Large intestine (tissue), 3 donors: ENCODE data around the gene PROM2. TPM values are rescaled to one million over a fixed set of nuclear protein-coding genes. Genes with fewer than 3 reads are reported as not detected.
"Not testable (repeated sequence)": the region's sequence is repeated elsewhere in the genome, so short reads cannot be mapped to it uniquely, and the experiment has no call there.

ENCODE experiments used
- DNase-seq, 2 donors: peaks; one replicate each; pipeline versions ENCODE4 v3.0.0 to v3.0.0-alpha.2; 2013
- H3K27ac ChIP-seq: one replicate; pipeline ENCODE4 v1.5.1; 2013; ENCODE audit warnings: low read length
- H3K27me3 ChIP-seq: 2 replicates; pipeline ENCODE4 v1.6.1; 2013; ENCODE audit warnings: low read length; ENCODE audit not compliant: control insufficient read depth, insufficient read depth
- H3K36me3 ChIP-seq: 2 replicates; pipeline ENCODE4 v1.6.1; 2013; ENCODE audit warnings: low read length; ENCODE audit not compliant: control insufficient read depth, insufficient read depth
- H3K4me1 ChIP-seq: one replicate; pipeline ENCODE4 v1.6.1; 2013; ENCODE audit warnings: low read length; ENCODE audit not compliant: control insufficient read depth, insufficient read depth
- H3K4me3 ChIP-seq: one replicate; pipeline ENCODE4 v1.5.1; 2013; ENCODE audit warnings: low read length
- H3K9me3 ChIP-seq: one replicate; pipeline ENCODE4 v1.6.1; 2013; ENCODE audit warnings: mild to moderate bottlenecking, low read depth, low read length, moderate library complexity; ENCODE audit not compliant: control insufficient read depth
- WGBS: methylation state at CpG from one replicate; pipeline ENCODE4 v1.1.5; 2013; ENCODE audit warnings: low lambda C conversion rate; ENCODE audit not compliant: insufficient coverage; 5-methylcytosine and 5-hydroxymethylcytosine counted together
- polyA plus RNA-seq: library from polyadenylated mRNA; unstranded; fragments of 120-200 nt; gene quantifications from one replicate; pipeline ENCODE4 v1.2.1, GENCODE V29; 2013

The PROM2 gene
- polyA plus RNA-seq, 1 donor, result 2.0 TPM

DNA sequence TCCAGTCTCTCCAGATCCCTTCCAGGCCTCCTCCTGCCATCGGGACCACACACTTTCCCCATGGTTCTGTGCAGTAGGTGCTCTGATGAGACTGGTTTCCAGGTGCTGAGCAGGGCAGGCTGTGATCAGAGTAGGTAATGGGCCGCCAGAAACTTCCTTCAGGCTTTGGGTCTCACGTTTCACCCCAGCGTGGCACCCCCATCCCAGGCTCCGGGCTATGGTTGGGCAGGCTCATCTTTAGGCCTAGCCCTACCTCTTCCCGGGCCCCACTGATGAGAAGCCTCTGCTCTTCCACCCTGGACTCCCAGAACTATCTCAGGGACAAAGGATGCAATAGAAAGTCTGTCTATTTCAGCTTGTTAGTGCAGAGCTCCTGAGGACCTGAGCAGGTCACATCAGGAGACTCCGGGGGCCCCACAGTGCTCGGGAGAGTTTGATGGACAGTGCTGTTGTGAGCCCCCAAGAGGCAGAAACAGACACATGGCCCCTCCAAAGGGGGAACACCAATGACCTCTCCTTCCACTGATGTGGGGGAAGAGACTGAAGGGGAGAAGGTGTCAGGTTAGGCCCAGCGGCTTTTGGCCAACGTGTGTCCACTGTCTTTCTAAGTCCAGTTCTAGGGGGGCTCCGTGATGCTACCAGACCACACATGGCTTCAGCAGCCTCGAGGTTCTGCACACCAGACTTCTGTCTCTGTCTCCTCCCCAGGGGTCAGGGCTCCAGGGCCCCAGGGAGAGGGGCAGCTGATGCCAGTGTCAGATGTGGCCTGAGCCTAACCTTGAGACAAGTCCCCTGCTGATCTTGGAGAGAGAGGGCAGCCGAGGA is 5.8 kb upstream of the PROM2 start:
- no peak for DNase-seq
- no CpG with 5 or more reads among the region's 13 CpGs for WGBS
- Histone ChIP-seq H3K9me3 (no peaks in the 10 kb centered on the region), H3K4me3 (no peak overlapping the region), H3K4me1 (no peaks in the 10 kb centered on the region), H3K27ac (no peak overlapping the region), H3K36me3 (no peaks in the 10 kb centered on the region), H3K27me3 (no peaks in the 10 kb centered on the region)

DNA sequence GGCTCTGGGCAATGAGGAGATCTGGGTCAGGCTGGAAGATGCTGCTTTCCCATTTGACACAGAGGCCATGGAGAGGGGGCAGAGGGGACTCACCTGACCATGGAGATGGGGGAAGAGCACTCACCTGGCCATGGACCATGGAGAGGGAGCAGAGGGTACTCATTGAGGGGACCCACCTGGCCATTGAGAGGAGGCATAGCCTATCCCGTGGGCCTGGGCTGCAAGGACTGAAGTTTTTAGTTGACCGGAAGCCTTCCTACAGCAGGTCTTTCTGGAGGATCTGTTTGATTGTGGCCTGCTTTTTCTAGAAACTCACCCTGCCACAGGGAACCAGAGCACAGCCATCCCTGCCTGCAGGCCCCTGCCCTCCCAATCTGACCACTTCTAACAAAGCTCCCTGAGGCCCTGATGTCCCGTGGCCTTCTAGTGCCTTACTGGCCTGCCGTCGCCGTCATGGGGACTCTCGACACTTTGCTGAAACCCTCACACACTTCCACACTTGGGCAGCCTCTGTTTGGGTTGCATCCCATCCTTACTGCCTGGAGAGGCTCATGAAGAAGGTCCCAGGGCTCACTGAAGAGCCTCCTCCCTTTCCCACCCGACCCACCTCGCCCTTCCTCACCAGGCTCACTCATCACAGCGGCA is 5.1 kb upstream of the PROM2 start:
- 89% methylated on average over 3 of the region's 10 CpGs for WGBS
- no peak for DNase-seq
- Histone ChIP-seq H3K9me3 (no peaks in the 10 kb centered on the region), H3K36me3 (no peaks in the 10 kb centered on the region), H3K27ac (no peak overlapping the region), H3K4me1 (peaks cover 5% of the 10 kb centered on the region), H3K4me3 (no peak overlapping the region), H3K27me3 (no peaks in the 10 kb centered on the region)

DNA sequence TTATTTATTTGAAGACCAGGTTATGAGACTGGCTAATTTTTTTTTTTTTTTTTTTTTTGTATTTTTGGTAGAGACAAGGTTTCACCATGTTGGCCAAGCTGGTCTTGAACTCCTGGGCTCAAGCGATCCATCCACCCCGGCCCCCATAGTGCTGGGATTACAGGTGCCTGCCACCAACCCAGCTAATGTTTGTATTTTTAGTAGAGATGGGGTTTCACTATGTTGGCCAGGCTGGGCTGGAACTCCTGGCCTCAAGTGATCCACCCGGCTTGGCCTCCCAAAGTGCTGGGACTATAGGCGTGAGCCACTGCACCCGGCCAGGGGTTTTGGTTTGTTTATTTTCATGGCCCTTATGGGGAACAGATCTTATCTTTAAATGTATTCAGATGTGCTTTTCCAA is 4.5 kb upstream of the PROM2 start:
- not testable (repeated sequence) for H3K4me3 ChIP-seq, DNase-seq, H3K4me1 ChIP-seq, H3K9me3 ChIP-seq, H3K36me3 ChIP-seq, H3K27ac ChIP-seq, H3K27me3 ChIP-seq
- no CpG with 5 or more reads among the region's 5 CpGs for WGBS

DNA sequence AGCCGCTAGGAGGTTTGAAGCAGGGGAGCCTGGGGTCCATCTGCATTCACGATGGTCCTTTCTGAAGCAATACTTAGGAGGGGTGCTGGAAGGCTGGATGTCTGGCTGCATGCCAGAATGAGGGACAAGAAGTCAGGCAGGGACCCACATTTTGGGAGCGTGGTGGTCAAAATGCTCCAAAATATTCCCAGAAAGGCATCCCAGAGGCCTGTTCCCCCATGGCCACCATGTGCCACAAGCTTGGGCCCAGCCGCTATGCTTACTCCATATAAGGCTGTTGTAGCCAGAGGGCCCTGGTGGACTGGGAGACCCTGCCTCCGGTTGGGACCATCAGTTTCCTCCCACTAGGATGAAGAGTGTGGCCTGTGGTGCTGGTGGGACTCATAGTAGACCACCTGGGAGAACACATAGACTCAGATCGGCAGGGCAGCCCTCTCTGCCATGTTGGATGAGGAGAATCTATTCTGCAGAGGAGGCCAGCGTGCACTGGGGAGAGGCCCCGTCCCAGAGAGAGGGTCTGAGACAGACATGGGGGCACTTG is 3.6 kb upstream of the PROM2 start:
- H3K4me1 ChIP-seq, result peaks cover 10% of the 10 kb centered on the region
- no peak overlapping the region for H3K27ac ChIP-seq
- H3K36me3 ChIP-seq, result no peaks in the 10 kb centered on the region
- WGBS, result no CpG with 5 or more reads among the region's 8 CpGs
- H3K9me3 ChIP-seq, result no peaks in the 10 kb centered on the region
- no peak for DNase-seq
- H3K4me3 ChIP-seq, result no peak overlapping the region
- H3K27me3 ChIP-seq, result no peaks in the 10 kb centered on the region

DNA sequence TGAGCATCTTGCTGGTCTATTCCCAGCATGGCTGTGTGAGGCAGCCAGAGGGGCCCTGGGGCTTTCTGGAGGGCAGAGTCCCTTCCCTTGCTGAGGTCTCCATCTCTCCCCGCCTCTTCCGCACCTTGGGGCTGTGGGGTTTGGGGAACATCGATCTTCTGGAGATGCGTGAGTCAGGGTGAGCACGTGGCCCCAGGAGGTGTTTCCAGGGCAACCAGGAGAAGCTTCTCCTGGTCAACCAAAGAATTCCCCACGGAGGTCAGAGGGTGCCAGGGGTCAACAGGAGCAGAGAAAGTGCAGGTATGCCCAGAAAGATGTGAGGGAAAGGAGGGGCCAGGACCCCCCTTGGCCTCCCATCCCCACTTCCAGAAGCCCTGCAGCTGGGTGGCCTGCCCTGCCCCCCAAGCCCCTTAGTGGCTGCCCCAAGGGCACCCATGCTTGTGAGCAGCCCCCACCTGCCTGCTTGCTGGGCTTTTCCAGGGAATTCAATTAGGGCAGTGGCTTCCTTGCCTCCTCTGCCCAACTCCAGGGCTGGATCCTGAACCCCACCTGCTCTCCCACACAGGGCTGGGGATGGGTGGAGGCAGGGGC is 2.8 kb upstream of the PROM2 start:
- WGBS, result no CpG with 5 or more reads among the region's 6 CpGs
- no peak overlapping the region for H3K4me3 ChIP-seq
- no peaks in the 10 kb centered on the region for H3K27me3 ChIP-seq
- DNase-seq, result no peak
- no peaks in the 10 kb centered on the region for H3K36me3 ChIP-seq
- no peaks in the 10 kb centered on the region for H3K9me3 ChIP-seq
- peaks cover 10% of the 10 kb centered on the region for H3K4me1 ChIP-seq
- H3K27ac ChIP-seq, result no peak overlapping the region

DNA sequence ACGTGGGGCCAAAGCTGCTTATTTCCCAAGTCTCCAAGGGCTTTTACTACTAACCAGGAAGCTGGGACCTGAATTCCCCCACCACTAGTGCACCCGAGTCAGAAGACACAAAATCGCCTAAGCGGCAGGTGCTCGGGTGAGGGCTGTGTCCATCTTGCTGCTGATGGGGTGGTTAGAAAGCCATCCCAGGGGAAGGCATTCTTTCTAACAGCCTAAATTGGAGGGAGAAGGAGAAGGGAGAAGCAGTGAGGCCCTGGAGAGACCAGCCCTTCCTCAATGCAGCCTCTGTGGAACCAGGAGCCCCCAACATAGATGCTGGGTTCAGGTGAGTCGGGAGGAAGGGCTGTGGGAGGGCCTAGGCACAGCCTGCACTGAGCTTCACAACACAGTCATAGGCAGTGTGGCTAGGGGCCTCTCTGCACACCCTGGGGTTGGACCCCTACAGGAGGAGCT is 1.9 kb upstream of the PROM2 start:
- no peak for DNase-seq
- no peak overlapping the region for H3K4me3 ChIP-seq
- H3K27ac ChIP-seq, result no peak overlapping the region
- no peaks in the 10 kb centered on the region for H3K27me3 ChIP-seq
- no CpG with 5 or more reads among the region's 6 CpGs for WGBS
- H3K36me3 ChIP-seq, result no peaks in the 10 kb centered on the region
- H3K4me1 ChIP-seq, result peaks cover 14% of the 10 kb centered on the region
- no peaks in the 10 kb centered on the region for H3K9me3 ChIP-seq

DNA sequence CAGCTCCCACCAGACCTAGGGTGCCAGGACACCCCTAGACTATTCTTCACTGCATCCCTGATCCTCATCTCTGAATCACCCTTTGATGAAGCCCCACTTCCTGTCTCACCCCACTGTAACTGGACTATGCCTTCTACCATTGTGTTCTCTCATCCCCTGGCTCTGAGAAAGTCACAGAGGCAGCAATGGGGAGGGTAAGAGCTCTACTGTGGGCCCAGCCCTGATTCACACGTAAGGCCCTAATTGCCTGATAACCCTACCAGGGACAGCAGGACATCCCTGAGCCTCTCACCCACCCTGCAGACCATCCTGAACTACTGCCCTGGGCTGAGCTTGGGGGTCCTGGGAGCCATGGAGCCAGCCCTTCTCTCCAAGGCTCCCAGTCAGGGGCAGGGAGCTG is 1.5 kb upstream of the PROM2 start:
- peaks cover 18% of the 10 kb centered on the region for H3K4me1 ChIP-seq
- no peaks in the 10 kb centered on the region for H3K9me3 ChIP-seq
- no peaks in the 10 kb centered on the region for H3K27me3 ChIP-seq
- WGBS, result no CpG with 5 or more reads among the region's 1 CpG
- H3K4me3 ChIP-seq, result no peak overlapping the region
- DNase-seq, result no peak
- H3K36me3 ChIP-seq, result no peaks in the 10 kb centered on the region
- H3K27ac ChIP-seq, result no peak overlapping the region

DNA sequence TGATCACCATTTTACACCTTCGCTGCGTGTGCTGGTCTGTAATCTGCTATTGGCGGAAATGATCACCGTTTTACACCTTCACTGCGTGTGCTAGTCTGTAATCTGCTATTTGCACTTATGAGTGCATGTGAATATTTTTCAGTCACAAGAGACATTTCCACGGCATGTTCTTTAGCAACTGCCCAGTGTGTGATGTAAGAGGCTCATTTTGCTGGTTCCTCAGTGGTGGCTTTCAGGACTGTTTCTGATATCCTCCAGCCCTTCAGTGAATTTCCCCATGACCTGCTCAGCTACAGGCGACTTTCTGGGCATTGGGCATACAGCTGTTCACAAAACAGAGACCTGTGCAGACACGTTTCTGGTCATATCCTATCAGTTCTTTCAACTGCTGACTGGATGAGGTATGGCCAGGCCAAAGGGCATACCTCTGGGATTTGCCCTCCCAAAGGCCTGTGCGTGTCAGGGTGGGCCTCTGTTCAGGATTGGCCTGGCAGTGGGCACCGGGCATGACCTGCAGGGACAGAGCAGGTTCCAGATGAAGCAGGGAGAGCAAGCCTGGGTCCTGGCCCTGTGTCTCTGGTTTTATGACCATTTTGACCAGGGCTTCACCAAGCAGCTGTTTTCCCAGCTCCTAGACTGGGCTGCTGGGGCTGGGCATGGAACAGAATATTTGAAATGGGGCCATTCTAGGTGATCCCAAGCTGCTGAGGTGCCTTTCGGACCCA is 521 bp upstream of the PROM2 start:
- no peaks in the 10 kb centered on the region for H3K36me3 ChIP-seq
- peaks cover 19% of the 10 kb centered on the region for H3K4me1 ChIP-seq
- WGBS, result no CpG with 5 or more reads among the region's 11 CpGs
- H3K4me3 ChIP-seq, result no peak overlapping the region
- no peak overlapping the region for H3K27ac ChIP-seq
- no peaks in the 10 kb centered on the region for H3K27me3 ChIP-seq
- no peaks in the 10 kb centered on the region for H3K9me3 ChIP-seq
- DNase-seq, result no peak

DNA sequence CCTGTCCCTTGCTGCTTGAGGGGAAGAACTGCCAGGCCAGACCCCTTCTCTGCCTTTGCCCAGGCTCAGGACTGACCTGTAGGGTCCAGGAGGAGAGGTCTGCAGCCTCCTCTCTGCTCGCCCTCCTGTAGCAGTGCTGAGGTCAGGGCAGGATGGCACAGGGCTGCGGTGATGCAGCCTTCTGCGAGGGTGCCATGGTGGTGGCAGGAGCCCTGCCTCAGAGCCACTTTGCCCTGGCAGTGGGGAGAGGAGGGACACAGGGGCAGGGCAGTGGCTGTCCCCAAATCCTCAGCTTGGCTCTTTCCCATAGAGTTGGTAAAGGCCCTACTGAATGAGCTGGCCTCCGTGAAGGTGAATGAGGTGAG is 884 bp downstream of the PROM2 start:
- DNase-seq, result no peak
- Histone ChIP-seq H3K4me1 (peaks cover 19% of the 10 kb centered on the region), H3K36me3 (no peaks in the 10 kb centered on the region), H3K4me3 (no peak overlapping the region), H3K27ac (no peak overlapping the region), H3K9me3 (no peaks in the 10 kb centered on the region), H3K27me3 (no peaks in the 10 kb centered on the region)
- no CpG with 5 or more reads among the region's 4 CpGs for WGBS

DNA sequence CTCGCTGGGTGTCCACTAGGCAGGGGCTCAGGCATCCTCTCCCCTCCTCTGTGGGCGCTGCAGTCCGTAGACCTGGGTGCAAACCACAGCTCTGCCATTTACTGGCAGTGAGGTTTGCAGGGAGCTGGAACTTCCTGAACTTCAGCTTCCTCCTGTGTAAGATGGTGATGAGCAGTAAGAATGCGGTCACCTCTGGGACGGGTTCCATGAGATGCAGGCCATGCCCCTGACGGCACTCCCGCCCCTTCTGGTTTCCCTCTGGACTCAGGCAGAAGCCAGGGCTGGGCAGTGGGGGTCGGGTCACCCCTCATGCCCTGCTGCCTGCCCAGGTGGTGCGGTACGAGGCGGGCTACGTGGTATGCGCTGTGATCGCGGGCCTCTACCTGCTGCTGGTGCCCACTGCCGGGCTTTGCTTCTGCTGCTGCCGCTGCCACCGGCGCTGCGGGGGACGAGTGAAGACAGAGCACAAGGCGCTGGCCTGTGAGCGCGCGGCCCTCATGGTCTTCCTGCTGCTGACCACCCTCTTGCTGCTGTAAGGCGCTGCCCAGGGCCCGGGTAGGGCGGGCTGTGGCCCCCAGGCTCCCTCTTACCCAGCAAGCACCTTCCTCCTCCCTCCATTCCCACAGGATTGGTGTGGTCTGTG is 1.5 kb downstream of the PROM2 start:
- Histone ChIP-seq H3K27me3 (no peaks in the 10 kb centered on the region), H3K4me3 (no peak overlapping the region), H3K27ac (no peak overlapping the region), H3K36me3 (no peaks in the 10 kb centered on the region), H3K9me3 (no peaks in the 10 kb centered on the region), H3K4me1 (peaks cover 19% of the 10 kb centered on the region)
- DNase-seq, result no peak
- no CpG with 5 or more reads among the region's 28 CpGs for WGBS
